GM21528 (cell line): ENCODE results near the gene TMEM242.

Experiments used
- ATAC-seq: cut with Tn5 transposase; IDR thresholded peaks from one replicate; pipeline ENCODE4 v1.9.1; 2021; ENCODE audit warnings: mild to moderate bottlenecking, moderate library complexity; ENCODE audit not compliant: unreplicated experiment, low FRiP score

TMEM242 gene

GRCh38 chr6:157272866-157273755 lies 50.2 kb downstream of the TMEM242 start:
- no peak for ATAC-seq

- no peak for ATAC-seq
These were observed 50.9 kb downstream of the TMEM242 start for GRCh38 chr6:157272372-157272771.

GRCh38 chr6:157271911-157272310 lies 51.4 kb downstream of the TMEM242 start:
- no peak for ATAC-seq

GRCh38 chr6:157271441-157271840 lies 51.9 kb downstream of the TMEM242 start:
- ATAC-seq, result no peak

GRCh38 chr6:157270916-157271315 lies 52.4 kb downstream of the TMEM242 start:
- ATAC-seq, result no peak

- ATAC-seq, result no peak
These were observed 53.0 kb downstream of the TMEM242 start for GRCh38 chr6:157270308-157270707.

- no peak for ATAC-seq
These were observed 54.0 kb downstream of the TMEM242 start for GRCh38 chr6:157269261-157269794.

GRCh38 chr6:157268835-157269234 lies 54.5 kb downstream of the TMEM242 start:
- ATAC-seq, result no peak

GRCh38 chr6:157268396-157268795 lies 54.9 kb downstream of the TMEM242 start:
- ATAC-seq, result no peak

GRCh38 chr6:157267654-157268053 lies 55.7 kb downstream of the TMEM242 start:
- ATAC-seq, result no peak

GRCh38 chr6:157267109-157267611 lies 56.2 kb downstream of the TMEM242 start:
- no peak for ATAC-seq

GRCh38 chr6:157266274-157267101 lies 56.8 kb downstream of the TMEM242 start:
- no peak for ATAC-seq

GRCh38 chr6:157265635-157266034 lies 57.7 kb downstream of the TMEM242 start:
- no peak for ATAC-seq

GRCh38 chr6:157265186-157265585 lies 58.1 kb downstream of the TMEM242 start:
- no peak for ATAC-seq

- ATAC-seq, result no peak
These were observed 58.6 kb downstream of the TMEM242 start for GRCh38 chr6:157264701-157265100.

GRCh38 chr6:157263881-157264397 lies 59.4 kb downstream of the TMEM242 start:
- ATAC-seq, result no peak

GRCh38 chr6:157263146-157263545 lies 60.2 kb downstream of the TMEM242 start:
- no peak for ATAC-seq

GRCh38 chr6:157261606-157262005 lies 61.7 kb downstream of the TMEM242 start:
- no peak for ATAC-seq

- no peak for ATAC-seq
These were observed 62.4 kb downstream of the TMEM242 start for GRCh38 chr6:157260735-157261410.

- ATAC-seq, result no peak
These were observed 63.9 kb downstream of the TMEM242 start for GRCh38 chr6:157259443-157259842.
